Measurements from ENCODE around the gene SAFB. TPM values are rescaled to one million over a fixed set of nuclear protein-coding genes. Genes with fewer than 3 reads are reported as not detected.

The SAFB gene
- total RNA-seq = 71.1 and 97.0 TPM in 2 replicates

GRCh38 chr19:5622465-5623396 is at the start of gene SAFB, which contains the start of gene SAFB2:
SAFB (plus strand) TSS chr19:5623083; CDS start chr19:5623206, 123 bp downstream.
SAFB2 (minus strand) TSS chr19:5622776; CDS start chr19:5622715, 61 bp downstream.

GRCh38 chr19:5680437-5681368 is 57.8 kb downstream of the SAFB start, which contains the start of the genes HSD11B1L and MICOS13:
HSD11B1L (plus strand) TSS chr19:5681027; CDS start chr19:5684833, 3,806 bp downstream.
MICOS13 (minus strand) TSS chr19:5680516; CDS start chr19:5680486, 30 bp downstream.

GRCh38 chr19:5690125-5690954 is 67.5 kb downstream of the SAFB start, which contains the start of gene RPL36:
RPL36 (plus strand) TSS chr19:5690295; CDS start chr19:5690508, 213 bp downstream.

Other genes starting within 250 kb of the SAFB start
- gene ZNRF4, start 167.7 kb upstream of the SAFB start, total RNA-seq = not detected in 2 replicates
- 6.9 and 14.0 TPM in 2 replicates for gene TINCR, start 55.1 kb upstream of the SAFB start, total RNA-seq
- gene SAFB2, start 307 bp upstream of the SAFB start, total RNA-seq = 31.8 and 41.9 TPM in 2 replicates
- 16.6 and 30.8 TPM in 2 replicates for gene MICOS13, start 57.4 kb downstream of the SAFB start, total RNA-seq
- gene HSD11B1L, start 57.9 kb downstream of the SAFB start, total RNA-seq = 5.1 and 10.4 TPM in 2 replicates
- 351 and 752 TPM in 2 replicates for gene RPL36, start 67.2 kb downstream of the SAFB start, total RNA-seq
- 216 and 221 TPM in 2 replicates for gene LONP1, start 97.1 kb downstream of the SAFB start, total RNA-seq
- gene CATSPERD, start 97.6 kb downstream of the SAFB start, total RNA-seq = not detected in 2 replicates
- gene PRR22, start 161.7 kb downstream of the SAFB start, total RNA-seq = 0.34 and 0.50 TPM in 2 replicates
- gene DUS3L, start 168.1 kb downstream of the SAFB start, total RNA-seq = 29.2 and 41.4 TPM in 2 replicates
- 0.28 and 0.68 TPM in 2 replicates for gene NRTN, start 182.0 kb downstream of the SAFB start, total RNA-seq
- gene FUT6, start 216.6 kb downstream of the SAFB start, total RNA-seq = 1.0 and 8.1 TPM in 2 replicates
- 14.2 and 18.5 TPM in 2 replicates for gene FUT3, start 228.4 kb downstream of the SAFB start, total RNA-seq
- gene FUT5, start 247.5 kb downstream of the SAFB start, total RNA-seq = under 0.01 TPM in 1 of 2 replicates, not detected in the other